Cardiac muscle cell (in vitro differentiated cells and primary cell): Measurements from ENCODE around the gene ZSCAN32. TPM values are rescaled to one million over a fixed set of nuclear protein-coding genes. Genes with fewer than 3 reads are reported as not detected.

Source experiments
- DNase-seq, 2 donors: peaks; one replicate each; pipeline versions ENCODE4 v3.0.0 to v3.0.0-alpha.2; 2010 to 2017; ENCODE audit warnings: low read depth in 1 of 2, low spot score in 1 of 2
- H3K27ac ChIP-seq: fragments of 200-600 bp; sonication (generic); 2 replicates; pipeline ENCODE4 v1.5.1; 2016
- H3K27me3 ChIP-seq: fragments of 200-600 bp; sonication (generic); 2 replicates; pipeline ENCODE4 v1.6.0; 2016; ENCODE audit warnings: control low read depth
- H3K36me3 ChIP-seq: fragments of 200-600 bp; sonication (generic); 2 replicates; pipeline ENCODE4 v1.5.1; 2016; ENCODE audit warnings: control low read depth
- H3K4me1 ChIP-seq: fragments of 200-600 bp; sonication (generic); 2 replicates; pipeline ENCODE4 v1.8.1; 2017; ENCODE audit warnings: low read depth, mild to moderate bottlenecking, mixed run types
- H3K4me3 ChIP-seq: fragments of 200-600 bp; sonication (generic); 2 replicates; pipeline ENCODE4 v1.5.1; 2016; ENCODE audit warnings: mild to moderate bottlenecking
- H3K9me3 ChIP-seq: fragments of 200-600 bp; sonication (generic); 2 replicates; pipeline ENCODE4 v1.5.1; 2017; ENCODE audit warnings: low read depth, mild to moderate bottlenecking, control low read depth
- polyA plus RNA-seq: library from polyadenylated mRNA; unstranded; fragments of >200 nt; fragmentation: Nextera tagmentation; extraction: Ambion mirVana; gene quantifications from 2 replicates; pipeline ENCODE4 v1.2.1, GENCODE V29; 2016
- total RNA-seq: library from RNA; depleted of rRNA; stranded (reverse); fragments of >200 nt; gene quantifications from 2 replicates; pipeline ENCODE4 v1.2.3, GENCODE V29; 2016
- TF ChIP-seq, protein P1 (sequence below): IDR thresholded peaks from 2 replicates; pipeline ENCODE4 v1.5.1; 2012; ENCODE audit warnings: low read depth, mild to moderate bottlenecking, low read length

The ZSCAN32 gene
- total and polyA plus RNA-seq, 2 experiments from 2014 or later, result 13.7 to 19.8 TPM

GRCh38 chr16:3369073-3369472 is 31.7 kb downstream of the ZSCAN32 start:
- Histone ChIP-seq H3K9me3 (no peaks in the 10 kb centered on the region), H3K4me1 (no peaks in the 10 kb centered on the region), H3K27ac (no peak overlapping the region), H3K4me3 (no peak overlapping the region), H3K27me3 (no peaks in the 10 kb centered on the region), H3K36me3 (no peaks in the 10 kb centered on the region)
- TF ChIP-seq, protein P1, sequence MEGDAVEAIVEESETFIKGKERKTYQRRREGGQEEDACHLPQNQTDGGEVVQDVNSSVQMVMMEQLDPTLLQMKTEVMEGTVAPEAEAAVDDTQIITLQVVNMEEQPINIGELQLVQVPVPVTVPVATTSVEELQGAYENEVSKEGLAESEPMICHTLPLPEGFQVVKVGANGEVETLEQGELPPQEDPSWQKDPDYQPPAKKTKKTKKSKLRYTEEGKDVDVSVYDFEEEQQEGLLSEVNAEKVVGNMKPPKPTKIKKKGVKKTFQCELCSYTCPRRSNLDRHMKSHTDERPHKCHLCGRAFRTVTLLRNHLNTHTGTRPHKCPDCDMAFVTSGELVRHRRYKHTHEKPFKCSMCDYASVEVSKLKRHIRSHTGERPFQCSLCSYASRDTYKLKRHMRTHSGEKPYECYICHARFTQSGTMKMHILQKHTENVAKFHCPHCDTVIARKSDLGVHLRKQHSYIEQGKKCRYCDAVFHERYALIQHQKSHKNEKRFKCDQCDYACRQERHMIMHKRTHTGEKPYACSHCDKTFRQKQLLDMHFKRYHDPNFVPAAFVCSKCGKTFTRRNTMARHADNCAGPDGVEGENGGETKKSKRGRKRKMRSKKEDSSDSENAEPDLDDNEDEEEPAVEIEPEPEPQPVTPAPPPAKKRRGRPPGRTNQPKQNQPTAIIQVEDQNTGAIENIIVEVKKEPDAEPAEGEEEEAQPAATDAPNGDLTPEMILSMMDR, result no peak
- DNase-seq, result no peak

DNA sequence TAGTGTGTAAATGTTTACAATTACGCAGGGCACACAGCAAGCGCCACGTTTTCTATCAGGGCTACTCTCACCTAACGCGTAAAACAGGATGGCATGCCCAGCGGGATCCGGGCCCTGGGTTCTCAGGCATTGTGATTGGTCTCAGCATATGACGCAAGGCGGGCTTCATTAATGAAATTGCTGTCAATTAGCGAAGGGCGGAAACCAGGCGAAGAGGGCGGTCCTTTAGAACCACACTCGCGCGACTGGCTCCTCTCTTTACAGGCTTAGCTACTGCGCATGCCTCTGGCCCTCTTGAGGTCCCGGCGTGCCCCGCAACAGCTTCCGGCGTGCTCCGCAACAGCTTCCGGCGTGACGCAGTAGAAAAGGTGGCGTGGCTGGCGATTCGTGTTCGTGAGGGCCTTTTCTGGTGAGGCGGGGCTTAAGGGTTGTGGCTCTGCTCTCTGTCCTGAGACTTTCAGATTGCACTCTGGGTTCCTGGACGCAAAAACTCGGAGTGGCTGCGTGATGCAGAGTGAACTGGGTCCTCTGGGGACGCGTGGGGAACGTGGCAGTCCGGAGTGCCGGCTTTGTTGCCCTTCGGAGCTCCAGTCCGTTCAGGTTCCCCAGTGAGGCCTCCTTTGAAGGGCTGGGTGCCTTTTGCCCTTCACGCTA is 35.9 kb downstream of the ZSCAN32 start:
- Histone ChIP-seq H3K36me3 (no peaks in the 10 kb centered on the region), H3K9me3 (no peaks in the 10 kb centered on the region), H3K27ac (no peak overlapping the region), H3K4me1 (no peaks in the 10 kb centered on the region), H3K4me3 (no peak overlapping the region), H3K27me3 (no peaks in the 10 kb centered on the region)
- DNase-seq, result peak in 1 of 2 donors; percentile 97
- TF ChIP-seq, protein P1, result no peak

- H3K27me3 ChIP-seq, result no peaks in the 10 kb centered on the region
- no peak for DNase-seq
- TF ChIP-seq, protein P1, result no peak
These were observed 37.0 kb downstream of the ZSCAN32 start for GRCh38 chr16:3363793-3364192.

GRCh38 chr16:3362931-3363330 is 37.9 kb downstream of the ZSCAN32 start:
- Histone ChIP-seq H3K4me1 (no peaks in the 10 kb centered on the region), H3K36me3 (no peaks in the 10 kb centered on the region), H3K9me3 (no peaks in the 10 kb centered on the region), H3K4me3 (no peak overlapping the region), H3K27me3 (no peaks in the 10 kb centered on the region), H3K27ac (no peak overlapping the region)
- TF ChIP-seq, protein P1, result no peak
- no peak for DNase-seq

More at GRCh38 chr16:3363793-3364192, 37.0 kb downstream of the ZSCAN32 start:
- no peaks in the 10 kb centered on the region for H3K36me3 ChIP-seq
- no peaks in the 10 kb centered on the region for H3K4me1 ChIP-seq
- H3K4me3 ChIP-seq, result no peak overlapping the region
- H3K27ac ChIP-seq, result no peak overlapping the region
- no peaks in the 10 kb centered on the region for H3K9me3 ChIP-seq

GRCh38 chr16:3358871-3359270 is 41.9 kb downstream of the ZSCAN32 start:
- no peaks in the 10 kb centered on the region for H3K36me3 ChIP-seq
- TF ChIP-seq, protein P1, result no peak
- no peaks in the 10 kb centered on the region for H3K4me1 ChIP-seq
- no peak overlapping the region for H3K27ac ChIP-seq
- H3K27me3 ChIP-seq, result no peaks in the 10 kb centered on the region
- H3K9me3 ChIP-seq, result no peaks in the 10 kb centered on the region
- no peak overlapping the region for H3K4me3 ChIP-seq
- DNase-seq, result no peak
